ENCODE data around the gene CPNE5. TPM values are rescaled to one million over a fixed set of nuclear protein-coding genes. Genes with fewer than 3 reads are reported as not detected.

The CPNE5 gene
- total RNA-seq, 4 donors from 2014 or later = 3.0 to 8.3 (median 3.3) TPM; not detected in 1

DNA sequence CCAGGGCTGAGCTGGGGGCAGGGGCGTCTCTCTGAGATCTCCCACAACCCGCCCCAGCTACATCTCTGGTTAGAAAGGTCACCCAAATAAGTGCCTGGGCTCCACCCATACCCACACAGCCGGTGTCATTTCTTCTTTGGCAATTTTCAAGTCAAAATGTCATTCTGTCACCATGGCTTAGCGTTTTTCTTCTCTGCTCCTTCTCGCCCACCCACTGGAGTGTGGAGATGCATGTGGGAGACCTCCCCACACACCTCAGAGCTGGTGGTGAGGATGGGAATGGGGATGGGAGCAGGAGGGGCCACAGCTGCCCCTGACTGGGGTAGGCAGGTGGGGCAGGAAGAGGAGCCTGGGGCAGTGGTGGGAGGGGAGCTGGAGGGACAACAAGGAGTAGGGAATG is 63.1 kb downstream of the CPNE5 start:
- Histone ChIP-seq H3K27me3 (no peaks in the 10 kb centered on the region), H3K36me3 (no peaks in the 10 kb centered on the region), H3K9me3 (no peaks in the 10 kb centered on the region), H3K4me3 (no peak overlapping the region), H3K4me1 (peaks cover 0 to 13% (median 0%) of the 10 kb centered on the region in 4 donors), H3K27ac (no peak overlapping the region)
- TF ChIP-seq POLR2AphosphoS5 (IDR thresholded peaks at IDR 0.05) (no peak), POLR2A (IDR thresholded peaks at IDR 0.05) (no peak), EP300 (IDR thresholded peaks at IDR 0.05; ENCODE audit: low read depth) (no peak)
- TF ChIP-seq, protein P1, sequence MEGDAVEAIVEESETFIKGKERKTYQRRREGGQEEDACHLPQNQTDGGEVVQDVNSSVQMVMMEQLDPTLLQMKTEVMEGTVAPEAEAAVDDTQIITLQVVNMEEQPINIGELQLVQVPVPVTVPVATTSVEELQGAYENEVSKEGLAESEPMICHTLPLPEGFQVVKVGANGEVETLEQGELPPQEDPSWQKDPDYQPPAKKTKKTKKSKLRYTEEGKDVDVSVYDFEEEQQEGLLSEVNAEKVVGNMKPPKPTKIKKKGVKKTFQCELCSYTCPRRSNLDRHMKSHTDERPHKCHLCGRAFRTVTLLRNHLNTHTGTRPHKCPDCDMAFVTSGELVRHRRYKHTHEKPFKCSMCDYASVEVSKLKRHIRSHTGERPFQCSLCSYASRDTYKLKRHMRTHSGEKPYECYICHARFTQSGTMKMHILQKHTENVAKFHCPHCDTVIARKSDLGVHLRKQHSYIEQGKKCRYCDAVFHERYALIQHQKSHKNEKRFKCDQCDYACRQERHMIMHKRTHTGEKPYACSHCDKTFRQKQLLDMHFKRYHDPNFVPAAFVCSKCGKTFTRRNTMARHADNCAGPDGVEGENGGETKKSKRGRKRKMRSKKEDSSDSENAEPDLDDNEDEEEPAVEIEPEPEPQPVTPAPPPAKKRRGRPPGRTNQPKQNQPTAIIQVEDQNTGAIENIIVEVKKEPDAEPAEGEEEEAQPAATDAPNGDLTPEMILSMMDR (IDR thresholded peaks at IDR 0.05) = no peak
- WGBS, 2 donors (ENCODE audit: low coverage in 1 of 2) = 76 to 88% methylated on average over 3 to 5 of the region's 5 CpGs
- DNase-seq = no peak
- in situ Hi-C loops (cut with MboI; ENCODE audit: low pct_ligation_motif_present in 1 of 4, low pct_unique_long_range_greater_than_20kb in 1 of 4, low sequenced_read_pairs in 3 of 4) (loop anchor here in 2 of 4 donors (10.0 to 25.0 kb wide), 3 partner anchors 236 to 429 kb away; partner anchors contain the start of gene FGD2 (in 1 of the 2)), intact Hi-C loops (cut with DNase I; ENCODE audit: low total_unique reads) (no loop called here)

DNA sequence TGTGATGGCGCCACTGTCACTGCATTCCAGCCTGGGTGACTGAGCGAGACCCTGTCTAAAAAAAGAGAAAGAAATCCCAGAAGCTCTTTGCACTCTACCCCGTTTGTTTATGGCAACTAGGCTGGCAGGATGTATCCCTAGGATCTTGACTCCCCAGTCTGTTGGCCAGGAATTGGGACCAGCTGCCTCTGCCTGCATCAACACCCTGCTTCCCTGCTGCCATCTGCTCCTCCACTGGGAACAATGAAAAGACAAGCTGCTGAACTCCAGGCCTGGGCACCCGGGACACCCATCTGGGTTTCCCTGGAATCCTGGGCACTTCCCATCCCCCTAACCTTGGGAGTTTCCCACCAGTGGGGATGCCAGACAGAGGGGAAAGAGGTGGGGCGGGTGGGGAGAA is 64.9 kb downstream of the CPNE5 start:
- 84 to 100% methylated on average over 1 to 5 of the region's 5 CpGs for WGBS, 2 donors (ENCODE audit: low coverage in 1 of 2)
- Histone ChIP-seq H3K4me3 (no peak overlapping the region), H3K36me3 (no peaks in the 10 kb centered on the region), H3K9me3 (no peaks in the 10 kb centered on the region), H3K27ac (no peak overlapping the region), H3K27me3 (no peaks in the 10 kb centered on the region), H3K4me1 (peaks cover 0 to 9% (median 0%) of the 10 kb centered on the region in 4 donors)
- in situ Hi-C loops (cut with MboI; ENCODE audit: low pct_ligation_motif_present in 1 of 4, low pct_unique_long_range_greater_than_20kb in 1 of 4, low sequenced_read_pairs in 3 of 4) = loop anchor here (5.0 to 25.0 kb wide), 6 partner anchors 68 to 438 kb away; partner anchors contain the start of gene FGD2 (in 1 of the 4)
- DNase-seq = no peak
- intact Hi-C loops (cut with DNase I; ENCODE audit: low total_unique reads) = no loop called here
- no peak for TF ChIP-seq POLR2A (IDR thresholded peaks at IDR 0.05)

DNA sequence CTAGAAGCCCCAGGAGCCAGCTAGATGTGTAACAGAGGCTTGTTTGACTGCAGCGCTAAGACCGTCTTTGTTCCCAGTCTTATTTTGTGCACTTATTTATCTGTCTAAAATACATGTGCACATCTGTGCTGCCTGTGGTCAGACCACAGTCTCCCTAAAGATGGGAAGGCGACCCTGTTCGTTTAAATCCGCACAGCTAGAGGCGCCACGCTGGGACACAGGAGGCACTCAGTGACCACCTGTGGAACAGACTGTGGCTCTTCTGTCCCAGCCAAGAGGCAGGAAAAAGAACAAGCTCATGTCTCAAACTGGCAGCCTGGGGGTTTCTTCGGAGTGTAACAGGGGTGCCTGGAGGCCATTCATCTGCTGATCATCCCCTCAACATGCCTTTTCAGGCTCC is 66.8 kb downstream of the CPNE5 start:
- DNase-seq = no peak
- WGBS, 2 donors (ENCODE audit: low coverage in 1 of 2) = 80 to 100% methylated on average over 2 to 8 of the region's 8 CpGs
- H3K27me3 ChIP-seq = no peaks in the 10 kb centered on the region
- H3K9me3 ChIP-seq = no peaks in the 10 kb centered on the region
- H3K4me1 ChIP-seq = peaks cover 0 to 20% (median 0%) of the 10 kb centered on the region in 4 donors
- H3K27ac ChIP-seq = no peak overlapping the region
- in situ Hi-C loops (cut with MboI; ENCODE audit: low pct_ligation_motif_present in 1 of 4, low pct_unique_long_range_greater_than_20kb in 1 of 4, low sequenced_read_pairs in 3 of 4) = loop anchor here (5.0 to 25.0 kb wide), 6 partner anchors 70 to 440 kb away; partner anchors contain the start of gene FGD2 (in 1 of the 4)
- H3K36me3 ChIP-seq = no peaks in the 10 kb centered on the region
- H3K4me3 ChIP-seq = no peak overlapping the region
- TF ChIP-seq, protein P1 (IDR thresholded peaks at IDR 0.05) = no peak
- TF ChIP-seq POLR2A (IDR thresholded peaks at IDR 0.05) (no peak), EP300 (IDR thresholded peaks at IDR 0.05; ENCODE audit: low read depth) (no peak), POLR2AphosphoS5 (IDR thresholded peaks at IDR 0.05) (no peak)
- intact Hi-C loops (cut with DNase I; ENCODE audit: low total_unique reads) = no loop called here

DNA sequence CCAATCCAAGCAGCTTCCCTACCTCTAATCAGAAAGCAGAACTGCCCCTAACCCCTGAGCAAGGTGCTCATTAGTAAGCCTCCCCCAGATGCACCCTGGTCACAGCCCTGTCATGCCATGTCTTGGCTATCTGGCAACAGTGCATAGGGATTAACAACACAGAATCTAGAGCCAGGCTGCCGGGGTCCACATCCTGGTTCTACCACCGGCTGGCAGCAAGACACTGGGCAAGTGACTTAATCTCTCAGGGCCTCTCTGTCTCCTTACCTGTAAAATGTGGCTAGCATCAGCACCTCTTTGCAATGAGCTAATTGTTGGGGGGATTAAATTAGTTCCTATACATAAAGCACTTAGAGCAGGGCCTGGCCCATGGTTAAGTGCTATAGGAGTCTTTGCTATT is 68.1 kb downstream of the CPNE5 start:
- no peak for DNase-seq
- in situ Hi-C loops (cut with MboI; ENCODE audit: low pct_ligation_motif_present in 1 of 4, low pct_unique_long_range_greater_than_20kb in 1 of 4, low sequenced_read_pairs in 3 of 4) = loop anchor here (5.0 to 25.0 kb wide), 6 partner anchors 71 to 441 kb away; partner anchors contain the start of gene FGD2 (in 1 of the 4)
- H3K27me3 ChIP-seq = no peaks in the 10 kb centered on the region
- intact Hi-C loops (cut with DNase I; ENCODE audit: low total_unique reads) = no loop called here
- no peaks in the 10 kb centered on the region for H3K36me3 ChIP-seq
- H3K9me3 ChIP-seq = no peaks in the 10 kb centered on the region
- peaks cover 0 to 22% (median 0%) of the 10 kb centered on the region in 4 donors for H3K4me1 ChIP-seq
- TF ChIP-seq, protein P1 (IDR thresholded peaks at IDR 0.05) = no peak
- TF ChIP-seq POLR2A (IDR thresholded peaks at IDR 0.05) (no peak), POLR2AphosphoS5 (IDR thresholded peaks at IDR 0.05) (no peak), EP300 (IDR thresholded peaks at IDR 0.05; ENCODE audit: low read depth) (no peak)
- H3K27ac ChIP-seq = no peak overlapping the region
- 92% methylated on average over 2 of the region's 2 CpGs; no CpG with 5 or more reads in 1 of the 2 donors for WGBS, 2 donors (ENCODE audit: low coverage in 1 of 2)
- no peak overlapping the region for H3K4me3 ChIP-seq

Data from transverse colon (tissue), 4 donors.